HepG2 (cell line): Measurements from ENCODE around the gene HIGD1A. TPM values are rescaled to one million over a fixed set of nuclear protein-coding genes. Genes with fewer than 3 reads are reported as not detected.

Source experiments
- AGO2 ChIP-seq: fragments of 200-400 bp; formaldehyde crosslinking; optimal IDR thresholded peaks from 2 replicates; pipeline ENCODE3; 2017; ENCODE audit warnings: mild to moderate bottlenecking, low read depth, low read length, moderate library complexity
- FIP1L1 ChIP-seq: fragments of 200-400 bp; formaldehyde crosslinking; IDR thresholded peaks from 2 replicates; pipeline ENCODE4 v1.6.1; 2018; ENCODE audit warnings: low read depth, mild to moderate bottlenecking, low read length, moderate library complexity, borderline replicate concordance; ENCODE audit not compliant: insufficient read depth
- FOXK1 ChIP-seq: sonication (generic); formaldehyde crosslinking; IDR thresholded peaks from 2 replicates; pipeline ENCODE4 v1.4.0; 2020; ENCODE audit warnings: low read depth, missing genetic modification reagents, borderline replicate concordance
- JUND ChIP-seq: sonication (generic); formaldehyde crosslinking; IDR thresholded peaks from 2 replicates; pipeline ENCODE4 v1.8.0; 2022; ENCODE audit warnings: mild to moderate bottlenecking, missing genetic modification reagents
- KLF12 ChIP-seq: sonication (generic); formaldehyde crosslinking; IDR thresholded peaks from 2 replicates; pipeline ENCODE4 v1.4.0; 2020; ENCODE audit warnings: missing genetic modification reagents, borderline replicate concordance
- MBNL3 ChIP-seq: fragments of 250-450 bp; sonication (Bioruptor Pico); conservative IDR thresholded peaks from 2 replicates; pipeline ENCODE4 v1.8.0; 2022; ENCODE audit warnings: mild to moderate bottlenecking, inconsistent platforms
- MEIS1 ChIP-seq: sonication (generic); formaldehyde crosslinking; IDR thresholded peaks from 2 replicates; pipeline ENCODE4 v1.9.0; 2021; ENCODE audit warnings: mild to moderate bottlenecking, missing genetic modification reagents, moderate library complexity, borderline replicate concordance
- MTA1 ChIP-seq: sonication (generic); formaldehyde crosslinking; IDR thresholded peaks from 2 replicates; pipeline ENCODE4 v1.4.0; 2020; ENCODE audit warnings: missing genetic modification reagents, mild to moderate bottlenecking, borderline replicate concordance
- RBM39 ChIP-seq: fragments of 200-400 bp; formaldehyde crosslinking; IDR thresholded peaks from one replicate; pipeline ENCODE4 v1.6.1; 2018; ENCODE audit warnings: antibody characterized with exemption, mild to moderate bottlenecking, low read depth, low read length; ENCODE audit not compliant: poor library complexity, severe bottlenecking
- SALL1 ChIP-seq: sonication (generic); formaldehyde crosslinking; IDR thresholded peaks from 2 replicates; pipeline ENCODE4 v1.8.0; 2022; ENCODE audit warnings: mild to moderate bottlenecking, missing genetic modification reagents
- ZBTB20 ChIP-seq: sonication (generic); formaldehyde crosslinking; IDR thresholded peaks from 2 replicates; pipeline ENCODE4 v1.8.1; 2023; ENCODE audit warnings: missing genetic modification reagents, low read depth, mild to moderate bottlenecking, borderline replicate concordance
- ZBTB38 ChIP-seq: sonication (generic); formaldehyde crosslinking; IDR thresholded peaks from 2 replicates; pipeline ENCODE4 v1.5.1; 2020; ENCODE audit warnings: mild to moderate bottlenecking, missing genetic modification reagents
- ZNF552 ChIP-seq: sonication (generic); formaldehyde crosslinking; IDR thresholded peaks from 2 replicates; pipeline ENCODE4 v1.9.0; 2022; ENCODE audit warnings: missing genetic modification reagents, mild to moderate bottlenecking, borderline replicate concordance
- ZNF703 ChIP-seq: sonication (generic); formaldehyde crosslinking; IDR thresholded peaks from 2 replicates; pipeline ENCODE4 v1.5.1; 2020; ENCODE audit warnings: missing genetic modification reagents, mild to moderate bottlenecking, moderate library complexity, borderline replicate concordance
- polyA plus RNA-seq, 8 experiments: library from polyadenylated mRNA; depleted of rRNA in 3 of 8; stranded (reverse) in 7 of 8; unstranded in 1 of 8; fragments of >200 nt; fragmentation: Illumina TruSeq in 4 of 8; extraction: Trizol in 4 of 8; gene quantifications; 2 replicates each; pipeline versions ENCODE4 v1.2.1 to v1.2.3, GENCODE V29; 2011 to 2016; ENCODE audit warnings: low read depth in 4 of 8, missing spikeins in 1 of 8, mixed read lengths in 1 of 8; ENCODE audit not compliant: insufficient read depth in 1 of 8
- total RNA-seq, 5 experiments: library from RNA; depleted of rRNA; stranded (reverse); fragments of >200 nt; fragmentation: Illumina TruSeq; extraction: Trizol; gene quantifications; 2 replicates each; pipeline ENCODE4 v1.2.3, GENCODE V29; 2016; ENCODE audit warnings: low read depth in 1 of 5
- TF ChIP-seq, protein P1 (sequence below): sonication (generic); formaldehyde crosslinking; IDR thresholded peaks from 2 replicates; pipeline ENCODE4 v1.5.1; 2020; ENCODE audit warnings: mild to moderate bottlenecking, missing genetic modification reagents, borderline replicate concordance
- TF ChIP-seq, protein P2 (sequence below), 2 experiments: sonication (generic) in 1 of 2; formaldehyde crosslinking in 1 of 2; IDR thresholded peaks; 2 replicates each; pipeline versions ENCODE4 v1.4.0 to v1.6.1; 2016 to 2020; ENCODE audit warnings: borderline replicate concordance in 1 of 2, low read depth in 1 of 2, mild to moderate bottlenecking in 1 of 2, missing genetic modification reagents in 1 of 2
- TF ChIP-seq, protein P3 (sequence below): sonication (generic); formaldehyde crosslinking; IDR thresholded peaks from 2 replicates; pipeline ENCODE4 v1.8.1; 2023; ENCODE audit warnings: mild to moderate bottlenecking, missing genetic modification reagents
- TF ChIP-seq, protein P4 (sequence below): sonication (generic); formaldehyde crosslinking; IDR thresholded peaks from 2 replicates; pipeline ENCODE4 v1.4.0; 2020; ENCODE audit warnings: missing genetic modification reagents
- TF ChIP-seq, protein P5 (sequence below): sonication (generic); formaldehyde crosslinking; IDR thresholded peaks from 2 replicates; pipeline ENCODE4 v1.5.0; 2020; ENCODE audit warnings: missing genetic modification reagents

Gene HIGD1A
- total and polyA plus RNA-seq, 2 of the 13 experiments (the other 11 are each of a cell fraction or from before 2014, with no cell fraction given): 222 to 253 TPM

DNA sequence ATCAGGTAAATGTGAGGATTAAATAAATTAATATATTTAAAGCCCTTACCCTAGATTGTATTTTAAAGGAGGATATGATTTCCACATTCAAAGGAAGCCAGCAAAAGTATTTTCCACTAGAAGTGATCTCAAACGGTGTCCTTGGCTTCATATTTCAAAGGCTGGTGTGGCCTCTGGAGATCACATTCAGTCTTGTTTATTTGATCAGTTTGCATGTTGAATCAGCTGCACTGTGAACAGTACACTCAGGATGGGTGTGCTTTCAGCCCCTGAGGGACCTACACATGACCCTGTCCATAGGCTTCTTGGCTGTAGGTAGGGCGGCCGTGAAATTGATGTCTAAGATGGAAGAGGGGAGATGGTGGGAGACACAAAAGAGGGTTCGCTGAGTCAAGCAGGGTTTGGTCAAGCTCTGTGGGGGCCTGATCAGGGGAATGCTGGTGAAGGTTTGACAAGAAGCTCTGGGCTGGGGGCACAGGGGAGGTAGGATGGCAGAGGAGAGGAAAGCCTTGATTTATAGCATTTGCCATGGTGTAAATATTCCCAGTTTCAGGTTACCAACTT, 49.5 kb upstream of the HIGD1A start (continued):
- no peak for TF ChIP-seq FIP1L1
- TF ChIP-seq, protein P1, sequence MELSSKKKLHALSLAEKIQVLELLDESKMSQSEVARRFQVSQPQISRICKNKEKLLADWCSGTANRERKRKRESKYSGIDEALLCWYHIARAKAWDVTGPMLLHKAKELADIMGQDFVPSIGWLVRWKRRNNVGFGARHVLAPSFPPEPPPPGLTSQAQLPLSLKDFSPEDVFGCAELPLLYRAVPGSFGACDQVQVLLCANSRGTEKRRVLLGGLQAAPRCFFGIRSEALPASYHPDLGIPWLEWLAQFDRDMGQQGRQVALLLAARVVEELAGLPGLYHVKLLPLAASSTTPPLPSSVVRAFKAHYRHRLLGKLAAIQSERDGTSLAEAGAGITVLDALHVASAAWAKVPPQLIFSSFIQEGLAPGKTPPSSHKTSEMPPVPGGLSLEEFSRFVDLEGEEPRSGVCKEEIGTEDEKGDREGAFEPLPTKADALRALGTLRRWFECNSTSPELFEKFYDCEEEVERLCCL (CRISPR knock-in tag): no peak
- TF ChIP-seq JUND (CRISPR knock-in tag): peak; percentile 71; the same call in 1 of the 2 replicates
- TF ChIP-seq ZBTB38 (CRISPR knock-in tag): no peak
- peak; percentile 97 for TF ChIP-seq SALL1 (CRISPR knock-in tag)
- peak; percentile 67; the same call in 1 of the 2 replicates for TF ChIP-seq MTA1 (CRISPR knock-in tag)
- TF ChIP-seq FOXK1 (CRISPR knock-in tag): peak; percentile 91
- TF ChIP-seq ZNF552 (CRISPR knock-in tag): no peak
- TF ChIP-seq, protein P2, sequence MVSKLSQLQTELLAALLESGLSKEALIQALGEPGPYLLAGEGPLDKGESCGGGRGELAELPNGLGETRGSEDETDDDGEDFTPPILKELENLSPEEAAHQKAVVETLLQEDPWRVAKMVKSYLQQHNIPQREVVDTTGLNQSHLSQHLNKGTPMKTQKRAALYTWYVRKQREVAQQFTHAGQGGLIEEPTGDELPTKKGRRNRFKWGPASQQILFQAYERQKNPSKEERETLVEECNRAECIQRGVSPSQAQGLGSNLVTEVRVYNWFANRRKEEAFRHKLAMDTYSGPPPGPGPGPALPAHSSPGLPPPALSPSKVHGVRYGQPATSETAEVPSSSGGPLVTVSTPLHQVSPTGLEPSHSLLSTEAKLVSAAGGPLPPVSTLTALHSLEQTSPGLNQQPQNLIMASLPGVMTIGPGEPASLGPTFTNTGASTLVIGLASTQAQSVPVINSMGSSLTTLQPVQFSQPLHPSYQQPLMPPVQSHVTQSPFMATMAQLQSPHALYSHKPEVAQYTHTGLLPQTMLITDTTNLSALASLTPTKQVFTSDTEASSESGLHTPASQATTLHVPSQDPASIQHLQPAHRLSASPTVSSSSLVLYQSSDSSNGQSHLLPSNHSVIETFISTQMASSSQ (IDR thresholded peaks at IDR 0.05; ENCODE audit: low read depth): peak; percentile 67; the same call in 1 of the 2 replicates
- TF ChIP-seq, protein P2 (CRISPR knock-in tag; IDR thresholded peaks at IDR 0.05; ENCODE audit: borderline replicate concordance): peak; percentile 80; the same call in 1 of the 2 replicates
- TF ChIP-seq, protein P3, sequence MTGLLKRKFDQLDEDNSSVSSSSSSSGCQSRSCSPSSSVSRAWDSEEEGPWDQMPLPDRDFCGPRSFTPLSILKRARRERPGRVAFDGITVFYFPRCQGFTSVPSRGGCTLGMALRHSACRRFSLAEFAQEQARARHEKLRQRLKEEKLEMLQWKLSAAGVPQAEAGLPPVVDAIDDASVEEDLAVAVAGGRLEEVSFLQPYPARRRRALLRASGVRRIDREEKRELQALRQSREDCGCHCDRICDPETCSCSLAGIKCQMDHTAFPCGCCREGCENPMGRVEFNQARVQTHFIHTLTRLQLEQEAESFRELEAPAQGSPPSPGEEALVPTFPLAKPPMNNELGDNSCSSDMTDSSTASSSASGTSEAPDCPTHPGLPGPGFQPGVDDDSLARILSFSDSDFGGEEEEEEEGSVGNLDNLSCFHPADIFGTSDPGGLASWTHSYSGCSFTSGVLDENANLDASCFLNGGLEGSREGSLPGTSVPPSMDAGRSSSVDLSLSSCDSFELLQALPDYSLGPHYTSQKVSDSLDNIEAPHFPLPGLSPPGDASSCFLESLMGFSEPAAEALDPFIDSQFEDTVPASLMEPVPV: no peak
- TF ChIP-seq MBNL3 (CRISPR knock-in tag): no peak
- TF ChIP-seq MEIS1 (CRISPR knock-in tag): no peak
- TF ChIP-seq KLF12 (CRISPR knock-in tag): no peak
- TF ChIP-seq AGO2: no peak
- TF ChIP-seq ZBTB20 (CRISPR knock-in tag): peak; percentile 99; the same call in 1 of the 2 replicates
- no peak for TF ChIP-seq RBM39
- TF ChIP-seq ZNF703 (CRISPR knock-in tag): no peak
- TF ChIP-seq, protein P4, sequence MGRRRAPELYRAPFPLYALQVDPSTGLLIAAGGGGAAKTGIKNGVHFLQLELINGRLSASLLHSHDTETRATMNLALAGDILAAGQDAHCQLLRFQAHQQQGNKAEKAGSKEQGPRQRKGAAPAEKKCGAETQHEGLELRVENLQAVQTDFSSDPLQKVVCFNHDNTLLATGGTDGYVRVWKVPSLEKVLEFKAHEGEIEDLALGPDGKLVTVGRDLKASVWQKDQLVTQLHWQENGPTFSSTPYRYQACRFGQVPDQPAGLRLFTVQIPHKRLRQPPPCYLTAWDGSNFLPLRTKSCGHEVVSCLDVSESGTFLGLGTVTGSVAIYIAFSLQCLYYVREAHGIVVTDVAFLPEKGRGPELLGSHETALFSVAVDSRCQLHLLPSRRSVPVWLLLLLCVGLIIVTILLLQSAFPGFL (CRISPR knock-in tag): no peak
- TF ChIP-seq, protein P5, sequence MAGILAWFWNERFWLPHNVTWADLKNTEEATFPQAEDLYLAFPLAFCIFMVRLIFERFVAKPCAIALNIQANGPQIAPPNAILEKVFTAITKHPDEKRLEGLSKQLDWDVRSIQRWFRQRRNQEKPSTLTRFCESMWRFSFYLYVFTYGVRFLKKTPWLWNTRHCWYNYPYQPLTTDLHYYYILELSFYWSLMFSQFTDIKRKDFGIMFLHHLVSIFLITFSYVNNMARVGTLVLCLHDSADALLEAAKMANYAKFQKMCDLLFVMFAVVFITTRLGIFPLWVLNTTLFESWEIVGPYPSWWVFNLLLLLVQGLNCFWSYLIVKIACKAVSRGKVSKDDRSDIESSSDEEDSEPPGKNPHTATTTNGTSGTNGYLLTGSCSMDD (CRISPR knock-in tag): no peak
